Hepatocyte (in vitro differentiated cells): Measurements from ENCODE around the gene NKAP. TPM values are rescaled to one million over a fixed set of nuclear protein-coding genes. Genes with fewer than 3 reads are reported as not detected.

ENCODE experiments used
- DNase-seq: peaks from one replicate; pipeline ENCODE4 v3.0.0-alpha.2; 2016; ENCODE audit warnings: low spot score
- H2AFZ ChIP-seq: fragments of 200-600 bp; sonication (generic); 2 replicates; pipeline ENCODE4 v1.6.0; 2016; ENCODE audit warnings: antibody characterized with exemption, mild to moderate bottlenecking
- H3K27ac ChIP-seq: fragments of 200-600 bp; sonication (generic); 2 replicates; pipeline ENCODE4 v1.5.1; 2016; ENCODE audit warnings: mild to moderate bottlenecking
- H3K27me3 ChIP-seq: fragments of 200-600 bp; sonication (generic); 2 replicates; pipeline ENCODE4 v1.6.1; 2016
- H3K36me3 ChIP-seq: fragments of 200-600 bp; sonication (generic); replicated peaks from 2 replicates; pipeline ENCODE4 v1.5.1; 2016; ENCODE audit warnings: low read depth; ENCODE audit not compliant: insufficient read depth
- H3K4me1 ChIP-seq: fragments of 200-600 bp; sonication (generic); 2 replicates; pipeline ENCODE4 v1.5.1; 2016; ENCODE audit warnings: mild to moderate bottlenecking, moderate library complexity; ENCODE audit not compliant: insufficient read depth
- H3K4me2 ChIP-seq: fragments of 200-600 bp; sonication (generic); 2 replicates; pipeline ENCODE4 v1.6.0; 2016
- H3K4me3 ChIP-seq: fragments of 200-600 bp; sonication (generic); 2 replicates; pipeline ENCODE4 v1.5.1; 2016; ENCODE audit warnings: mild to moderate bottlenecking
- H3K79me2 ChIP-seq: fragments of 200-600 bp; sonication (generic); 2 replicates; pipeline ENCODE4 v1.6.0; 2017; ENCODE audit warnings: mild to moderate bottlenecking
- H3K9me2 ChIP-seq: fragments of 200-600 bp; sonication (generic); replicated peaks from 2 replicates; pipeline ENCODE4 v1.6.0; 2017; ENCODE audit warnings: mild to moderate bottlenecking; ENCODE audit not compliant: insufficient read depth
- H3K9me3 ChIP-seq: fragments of 200-600 bp; sonication (generic); 2 replicates; pipeline ENCODE4 v1.5.1; 2016; ENCODE audit warnings: low read depth, mild to moderate bottlenecking
- H4K20me1 ChIP-seq: fragments of 200-600 bp; sonication (generic); 2 replicates; pipeline ENCODE4 v1.6.0; 2016; ENCODE audit warnings: mild to moderate bottlenecking; ENCODE audit not compliant: insufficient read depth, poor library complexity, severe bottlenecking
- EZH2 ChIP-seq: fragments of 200-600 bp; sonication (generic); IDR thresholded peaks from 2 replicates; pipeline ENCODE4 v1.6.1; 2016; ENCODE audit warnings: antibody characterized with exemption, mild to moderate bottlenecking, borderline replicate concordance
- EZH2phosphoT487 ChIP-seq: fragments of 200-600 bp; sonication (generic); IDR thresholded peaks from one replicate; pipeline ENCODE4 v1.6.1; 2018; ENCODE audit warnings: antibody characterized with exemption, mild to moderate bottlenecking, low read depth, moderate library complexity; ENCODE audit not compliant: unreplicated experiment, severe bottlenecking
- WGBS: methylation state at CpG from one replicate; pipeline ENCODE4 v1.1.6; 2016; ENCODE audit warnings: low lambda C conversion rate; ENCODE audit errors: missing lambda C conversion rate; 5-methylcytosine and 5-hydroxymethylcytosine counted together
- polyA plus RNA-seq: library from polyadenylated mRNA; unstranded; fragments of >200 nt; fragmentation: Nextera tagmentation; extraction: Ambion mirVana; gene quantifications from 2 replicates; pipeline ENCODE4 v1.2.1, GENCODE V29; 2016
- total RNA-seq: library from RNA; depleted of rRNA; stranded (reverse); fragments of >200 nt; gene quantifications from 2 replicates; pipeline ENCODE4 v1.2.3, GENCODE V29; 2014
- TF ChIP-seq, protein P1 (sequence below): fragments of 200-600 bp; sonication (generic); IDR thresholded peaks from 2 replicates; pipeline ENCODE4 v1.5.1; 2016; ENCODE audit warnings: antibody characterized with exemption, mild to moderate bottlenecking; ENCODE audit not compliant: poor library complexity

Gene NKAP
- total RNA-seq, result 7.1 and 7.7 TPM in 2 replicates
- 4.3 and 4.4 TPM in 2 replicates for polyA plus RNA-seq

- no peaks in the 10 kb centered on the region for H3K9me2 ChIP-seq
- peak; percentile 85 for DNase-seq
- no peaks in the 10 kb centered on the region for H3K27me3 ChIP-seq
- H2AFZ ChIP-seq, result peak within 1 kb of the TSS; percentile 84
- H3K4me3 ChIP-seq, result peak within 1 kb of the TSS; percentile 38
- no peaks in the 10 kb centered on the region for H3K4me1 ChIP-seq
- TF ChIP-seq, protein P1, sequence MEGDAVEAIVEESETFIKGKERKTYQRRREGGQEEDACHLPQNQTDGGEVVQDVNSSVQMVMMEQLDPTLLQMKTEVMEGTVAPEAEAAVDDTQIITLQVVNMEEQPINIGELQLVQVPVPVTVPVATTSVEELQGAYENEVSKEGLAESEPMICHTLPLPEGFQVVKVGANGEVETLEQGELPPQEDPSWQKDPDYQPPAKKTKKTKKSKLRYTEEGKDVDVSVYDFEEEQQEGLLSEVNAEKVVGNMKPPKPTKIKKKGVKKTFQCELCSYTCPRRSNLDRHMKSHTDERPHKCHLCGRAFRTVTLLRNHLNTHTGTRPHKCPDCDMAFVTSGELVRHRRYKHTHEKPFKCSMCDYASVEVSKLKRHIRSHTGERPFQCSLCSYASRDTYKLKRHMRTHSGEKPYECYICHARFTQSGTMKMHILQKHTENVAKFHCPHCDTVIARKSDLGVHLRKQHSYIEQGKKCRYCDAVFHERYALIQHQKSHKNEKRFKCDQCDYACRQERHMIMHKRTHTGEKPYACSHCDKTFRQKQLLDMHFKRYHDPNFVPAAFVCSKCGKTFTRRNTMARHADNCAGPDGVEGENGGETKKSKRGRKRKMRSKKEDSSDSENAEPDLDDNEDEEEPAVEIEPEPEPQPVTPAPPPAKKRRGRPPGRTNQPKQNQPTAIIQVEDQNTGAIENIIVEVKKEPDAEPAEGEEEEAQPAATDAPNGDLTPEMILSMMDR, result no peak
- TF ChIP-seq EZH2phosphoT487 (no peak), EZH2 (no peak)
- 37% methylated on average over 52 of the region's 59 CpGs for WGBS
- peak within 1 kb of the TSS; percentile 83 for H3K4me2 ChIP-seq
- peak within 1 kb of the TSS; percentile 92 for H3K27ac ChIP-seq
- no peaks in the 10 kb centered on the region for H3K36me3 ChIP-seq
- no peaks in the 10 kb centered on the region for H4K20me1 ChIP-seq
- peaks cover 17% of the 10 kb centered on the region for H3K79me2 ChIP-seq
- no peaks in the 10 kb centered on the region for H3K9me3 ChIP-seq
Measured at GRCh38 chrX:119943185-119943988, at the start of gene NKAP. NKAP (minus strand) TSS chrX:119943751; CDS start chrX:119943605, 146 bp downstream.

- no peaks in the 10 kb centered on the region for H4K20me1 ChIP-seq
- no peak overlapping the region for H2AFZ ChIP-seq
- H3K4me1 ChIP-seq, result no peaks in the 10 kb centered on the region
- peaks cover 60% of the 10 kb centered on the region for H3K27me3 ChIP-seq
- no peaks in the 10 kb centered on the region for H3K9me3 ChIP-seq
- 48% methylated on average over 48 of the region's 48 CpGs for WGBS
- no peak overlapping the region for H3K27ac ChIP-seq
- peak; percentile 11 for DNase-seq
- H3K36me3 ChIP-seq, result no peaks in the 10 kb centered on the region
- no peaks in the 10 kb centered on the region for H3K9me2 ChIP-seq
- TF ChIP-seq, protein P1, result no peak
- TF ChIP-seq EZH2phosphoT487, result no peak
- TF ChIP-seq EZH2, result peak; percentile 33
- no peak overlapping the region for H3K4me3 ChIP-seq
- H3K4me2 ChIP-seq, result peak overlapping the region; percentile 83
- no peaks in the 10 kb centered on the region for H3K79me2 ChIP-seq
Measured at GRCh38 chrX:119991005-119991787, 47.6 kb upstream of the NKAP start.

GRCh38 chrX:119990556-119991004, 47.0 kb upstream of the NKAP start:
- Histone ChIP-seq H3K4me1 (no peaks in the 10 kb centered on the region), H3K36me3 (no peaks in the 10 kb centered on the region), H3K9me3 (no peaks in the 10 kb centered on the region), H3K9me2 (no peaks in the 10 kb centered on the region), H2AFZ (no peak overlapping the region), H3K27me3 (peaks cover 55% of the 10 kb centered on the region), H3K4me3 (no peak overlapping the region), H3K4me2 (peak overlapping the region; percentile 83), H4K20me1 (no peaks in the 10 kb centered on the region), H3K27ac (no peak overlapping the region), H3K79me2 (no peaks in the 10 kb centered on the region)
- TF ChIP-seq EZH2 (no peak), EZH2phosphoT487 (no peak)
- TF ChIP-seq, protein P1, result no peak
- no peak for DNase-seq
- WGBS, result 53% methylated on average over 26 of the region's 34 CpGs
